AG10803 (cell line): ENCODE data around the gene SEL1L3.

Experiments
- DNase-seq: peaks from one replicate; pipeline ENCODE4 v3.0.0; 2010; ENCODE audit warnings: low read depth
- H3K4me3 ChIP-seq: 2 replicates; pipeline ENCODE4 v1.5.1; 2011; ENCODE audit warnings: mild to moderate bottlenecking, low read length, control low read depth
- CTCF ChIP-seq: conservative IDR thresholded peaks from 2 replicates; pipeline ENCODE4 v1.5.1; 2011; ENCODE audit warnings: mild to moderate bottlenecking, low read length, control low read depth, inconsistent platforms

SEL1L3 gene

GRCh38 chr4:25775166-25775565, 87.6 kb downstream of the SEL1L3 start:
- TF ChIP-seq CTCF = no peak
- H3K4me3 ChIP-seq = no peak overlapping the region
- no peak for DNase-seq

DNA sequence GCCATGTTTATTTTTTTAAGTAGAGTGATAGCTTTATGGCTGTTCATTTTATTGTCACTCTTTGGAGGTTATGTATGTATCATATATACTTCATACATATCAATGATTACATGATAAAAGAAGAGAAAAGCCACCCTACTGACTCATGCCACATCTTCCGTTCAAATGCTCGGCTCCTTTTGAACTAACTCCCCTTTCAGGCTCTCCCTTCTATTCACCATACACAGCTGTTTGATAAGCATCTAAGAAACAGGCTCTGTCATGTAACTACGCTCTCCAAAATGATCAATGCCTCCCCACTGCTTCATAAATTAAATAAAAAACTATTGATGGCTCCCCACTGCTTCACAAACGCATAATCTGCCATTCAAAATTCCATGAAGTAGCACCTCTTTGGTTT, 89.4 kb downstream of the SEL1L3 start:
- no peak overlapping the region for H3K4me3 ChIP-seq
- TF ChIP-seq CTCF = no peak
- DNase-seq = no peak

DNA sequence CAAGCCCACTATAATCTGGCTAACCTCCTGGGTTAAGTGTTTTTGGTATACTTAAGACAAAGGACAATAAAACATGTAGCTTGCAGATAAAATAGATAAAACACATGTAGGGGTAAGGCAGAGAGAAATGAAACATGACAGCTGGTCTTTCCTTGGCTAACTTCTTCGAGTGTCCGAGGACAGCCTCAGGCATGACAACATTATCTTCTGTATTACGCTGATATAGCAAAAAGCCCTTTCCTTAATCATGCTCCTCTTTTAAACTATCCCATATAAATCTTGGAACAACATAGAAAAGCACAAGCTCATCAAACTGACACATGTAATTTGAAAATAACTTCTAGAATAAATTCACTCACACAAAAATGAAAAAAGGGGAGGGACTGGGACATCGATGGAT, 91.1 kb downstream of the SEL1L3 start:
- DNase-seq = no peak
- TF ChIP-seq CTCF = no peak
- no peak overlapping the region for H3K4me3 ChIP-seq

DNA sequence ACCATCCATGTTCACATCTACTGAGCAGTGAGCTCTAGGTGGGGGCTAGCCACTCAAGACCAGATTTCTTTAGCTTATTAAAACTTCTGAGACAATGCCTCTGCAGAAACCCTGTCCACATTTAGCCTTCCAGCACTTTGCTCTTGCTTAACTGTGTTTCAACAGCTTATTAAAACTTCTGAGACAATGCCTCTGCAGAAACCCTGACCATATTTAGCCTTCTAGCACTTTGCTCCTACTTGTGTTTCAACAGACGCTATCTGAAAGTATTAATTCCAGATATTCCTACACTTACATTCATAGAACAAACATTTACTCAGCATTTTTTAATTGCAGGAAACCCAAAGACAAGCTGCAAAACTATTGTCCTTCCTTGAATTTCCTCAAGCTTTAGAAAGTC, 91.9 kb downstream of the SEL1L3 start:
- peak; percentile 38 for DNase-seq
- H3K4me3 ChIP-seq = no peak overlapping the region
- TF ChIP-seq CTCF = no peak

DNA sequence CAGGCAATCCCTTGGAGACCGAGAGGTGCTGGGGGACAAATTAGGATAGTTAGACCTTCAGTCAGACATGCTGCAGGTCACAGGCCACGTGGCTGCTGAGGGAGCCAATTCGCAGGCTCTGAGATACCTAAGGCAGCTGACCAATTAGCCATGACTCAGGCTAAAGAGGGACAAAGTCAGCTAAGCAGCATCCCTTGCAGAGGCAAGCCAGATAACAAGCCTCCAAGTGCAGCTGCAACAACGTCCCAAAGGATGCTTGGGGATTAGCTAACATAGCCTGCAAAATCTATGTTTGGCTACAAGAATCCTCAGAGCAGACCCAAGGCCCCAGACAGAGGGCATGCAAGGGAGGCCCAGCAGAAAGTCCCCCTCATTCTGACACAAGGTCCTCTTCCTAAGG, 93.5 kb downstream of the SEL1L3 start:
- DNase-seq = no peak
- no peak overlapping the region for H3K4me3 ChIP-seq
- TF ChIP-seq CTCF = no peak

- peak; percentile 73 for DNase-seq
- H3K4me3 ChIP-seq = no peak overlapping the region
- peak; percentile 98 for TF ChIP-seq CTCF
Measured at GRCh38 chr4:25767877-25768725, 94.7 kb downstream of the SEL1L3 start.

DNA sequence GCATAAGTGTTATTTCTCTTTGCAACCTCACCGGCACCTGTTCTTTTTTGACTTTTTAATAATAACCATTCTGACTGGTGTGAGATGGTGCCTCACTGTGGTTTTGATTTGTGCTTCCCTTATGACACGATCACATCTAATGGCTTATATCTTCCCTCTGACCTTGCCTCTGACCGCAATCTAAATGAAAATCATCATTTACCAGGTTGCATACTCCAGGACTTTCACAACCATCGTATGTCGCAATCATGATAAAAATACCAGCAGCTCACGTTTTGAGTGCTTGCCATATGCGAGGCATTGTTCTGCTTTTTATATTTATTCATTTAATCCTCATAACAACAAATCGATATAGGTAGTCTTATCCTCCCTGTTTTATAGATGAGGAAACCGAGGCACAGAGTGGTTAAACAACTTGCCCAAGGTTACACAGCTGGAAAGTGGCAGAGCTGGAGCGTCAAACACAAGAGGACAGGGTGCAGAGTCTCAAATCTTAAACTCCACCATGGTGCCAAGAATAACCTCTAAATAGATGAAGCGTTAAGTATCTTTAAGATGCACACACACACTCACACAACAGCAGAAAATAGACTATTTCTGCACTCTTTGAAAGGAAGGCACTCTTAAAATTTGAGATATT, 102.2 kb downstream of the SEL1L3 start:
- TF ChIP-seq CTCF = no peak
- DNase-seq = peak; percentile 52

More for the DNA sequence above, 102.2 kb downstream of the SEL1L3 start:
- no peak overlapping the region for H3K4me3 ChIP-seq
